RWPE2 (cell line): ENCODE data around the gene CCK.

Source experiments
- ATAC-seq: fragments of 200-7000 bp; cut with Tn5 transposase; 3 replicates; pipeline ENCODE4 v1.9.1; 2021; ENCODE audit warnings: low read depth
- DNase-seq: peaks from one replicate; pipeline ENCODE4 v3.0.0-alpha.2; 2020; ENCODE audit warnings: low spot score
- H3K27ac ChIP-seq: fragments of 450-650 bp; 2 replicates; pipeline ENCODE4 v1.5.1; 2017; ENCODE audit warnings: mild to moderate bottlenecking; ENCODE audit not compliant: poor library complexity, severe bottlenecking
- H3K27me3 ChIP-seq: fragments of 250-450 bp; sonication (Bioruptor Pico); 2 replicates; pipeline ENCODE4 v1.5.1; 2021; ENCODE audit warnings: mild to moderate bottlenecking, moderate library complexity; ENCODE audit not compliant: insufficient read depth, poor library complexity, severe bottlenecking
- H3K36me3 ChIP-seq: fragments of 250-450 bp; sonication (Bioruptor Pico); 2 replicates; pipeline ENCODE4 v1.5.1; 2020; ENCODE audit warnings: low read depth, mild to moderate bottlenecking, moderate library complexity
- H3K4me1 ChIP-seq: fragments of 250-450 bp; sonication (Bioruptor Pico); 2 replicates; pipeline ENCODE4 v1.5.1; 2021; ENCODE audit warnings: mild to moderate bottlenecking, moderate library complexity; ENCODE audit not compliant: insufficient read depth, poor library complexity, severe bottlenecking
- H3K4me3 ChIP-seq: fragments of 250-450 bp; sonication (Bioruptor Pico); 2 replicates; pipeline ENCODE4 v1.5.1; 2021; ENCODE audit warnings: mild to moderate bottlenecking, moderate library complexity; ENCODE audit not compliant: severe bottlenecking
- H3K9me3 ChIP-seq: fragments of 250-450 bp; sonication (Bioruptor Pico); 2 replicates; pipeline ENCODE4 v1.5.1; 2021; ENCODE audit warnings: mild to moderate bottlenecking, moderate library complexity; ENCODE audit not compliant: severe bottlenecking
- TF ChIP-seq, protein P1 (sequence below): fragments of 450-650 bp; IDR thresholded peaks from one replicate; pipeline ENCODE4 v1.5.1; 2017; ENCODE audit warnings: mild to moderate bottlenecking, moderate library complexity; ENCODE audit not compliant: poor library complexity, severe bottlenecking

Gene CCK

GRCh38 chr3:42236611-42237010 lies 29.4 kb downstream of the CCK start:
- ATAC-seq: no peak
- TF ChIP-seq, protein P1, sequence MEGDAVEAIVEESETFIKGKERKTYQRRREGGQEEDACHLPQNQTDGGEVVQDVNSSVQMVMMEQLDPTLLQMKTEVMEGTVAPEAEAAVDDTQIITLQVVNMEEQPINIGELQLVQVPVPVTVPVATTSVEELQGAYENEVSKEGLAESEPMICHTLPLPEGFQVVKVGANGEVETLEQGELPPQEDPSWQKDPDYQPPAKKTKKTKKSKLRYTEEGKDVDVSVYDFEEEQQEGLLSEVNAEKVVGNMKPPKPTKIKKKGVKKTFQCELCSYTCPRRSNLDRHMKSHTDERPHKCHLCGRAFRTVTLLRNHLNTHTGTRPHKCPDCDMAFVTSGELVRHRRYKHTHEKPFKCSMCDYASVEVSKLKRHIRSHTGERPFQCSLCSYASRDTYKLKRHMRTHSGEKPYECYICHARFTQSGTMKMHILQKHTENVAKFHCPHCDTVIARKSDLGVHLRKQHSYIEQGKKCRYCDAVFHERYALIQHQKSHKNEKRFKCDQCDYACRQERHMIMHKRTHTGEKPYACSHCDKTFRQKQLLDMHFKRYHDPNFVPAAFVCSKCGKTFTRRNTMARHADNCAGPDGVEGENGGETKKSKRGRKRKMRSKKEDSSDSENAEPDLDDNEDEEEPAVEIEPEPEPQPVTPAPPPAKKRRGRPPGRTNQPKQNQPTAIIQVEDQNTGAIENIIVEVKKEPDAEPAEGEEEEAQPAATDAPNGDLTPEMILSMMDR: no peak

DNA sequence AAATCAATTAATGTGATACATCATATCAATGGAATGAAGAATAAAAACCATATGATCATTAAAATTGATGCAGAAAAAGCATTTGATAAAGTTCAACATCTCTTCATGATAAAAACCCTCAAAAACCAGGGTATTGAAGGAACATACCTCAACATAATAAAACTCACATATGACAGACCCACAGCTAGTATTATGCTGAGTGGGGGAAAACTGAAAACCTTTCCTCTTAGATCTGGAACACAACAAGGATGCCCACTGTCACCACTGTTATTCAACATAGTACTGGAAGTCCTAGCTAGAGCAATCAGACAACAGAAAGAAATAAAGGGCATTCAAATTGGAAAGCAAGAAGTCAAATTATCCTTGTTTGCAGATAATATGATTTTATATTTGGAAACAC lies 30.5 kb downstream of the CCK start:
- ATAC-seq (no peak), DNase-seq (no peak)
- H3K4me1 ChIP-seq: no peaks in the 10 kb centered on the region
- H3K27me3 ChIP-seq: peaks cover 4% of the 10 kb centered on the region
- H3K27ac ChIP-seq: no peak overlapping the region
- no peaks in the 10 kb centered on the region for H3K36me3 ChIP-seq
- TF ChIP-seq, protein P1: no peak
- H3K4me3 ChIP-seq: no peak overlapping the region
- H3K9me3 ChIP-seq: no peaks in the 10 kb centered on the region

More at GRCh38 chr3:42236611-42237010, 29.4 kb downstream of the CCK start:
- no peaks in the 10 kb centered on the region for H3K9me3 ChIP-seq
- no peak for DNase-seq
- no peaks in the 10 kb centered on the region for H3K36me3 ChIP-seq
- H3K4me3 ChIP-seq: no peak overlapping the region
- no peaks in the 10 kb centered on the region for H3K4me1 ChIP-seq
- H3K27ac ChIP-seq: no peak overlapping the region
- H3K27me3 ChIP-seq: peaks cover 4% of the 10 kb centered on the region

- ATAC-seq: no peak
- DNase-seq: no peak
- no peaks in the 10 kb centered on the region for H3K27me3 ChIP-seq
- H3K4me1 ChIP-seq: no peaks in the 10 kb centered on the region
- no peak overlapping the region for H3K4me3 ChIP-seq
- TF ChIP-seq, protein P1: no peak
- no peaks in the 10 kb centered on the region for H3K9me3 ChIP-seq
- H3K36me3 ChIP-seq: no peaks in the 10 kb centered on the region
- H3K27ac ChIP-seq: no peak overlapping the region
Measured at GRCh38 chr3:42230860-42231259, 35.1 kb downstream of the CCK start.

GRCh38 chr3:42229942-42230688 lies 35.9 kb downstream of the CCK start:
- DNase-seq (no peak), ATAC-seq (peak; percentile 63)
- H3K27me3 ChIP-seq: no peaks in the 10 kb centered on the region
- H3K4me3 ChIP-seq: no peak overlapping the region
- peaks cover 5% of the 10 kb centered on the region for H3K36me3 ChIP-seq
- H3K4me1 ChIP-seq: no peaks in the 10 kb centered on the region
- H3K9me3 ChIP-seq: no peaks in the 10 kb centered on the region
- H3K27ac ChIP-seq: no peak overlapping the region
- TF ChIP-seq, protein P1: peak; percentile 76

- Histone ChIP-seq H3K27me3 (no peaks in the 10 kb centered on the region), H3K36me3 (peaks cover 5% of the 10 kb centered on the region), H3K27ac (no peak overlapping the region), H3K9me3 (no peaks in the 10 kb centered on the region), H3K4me3 (no peak overlapping the region), H3K4me1 (no peaks in the 10 kb centered on the region)
- TF ChIP-seq, protein P1: no peak
- DNase-seq: no peak
- ATAC-seq: peak; percentile 37
Measured at GRCh38 chr3:42229266-42229941, 36.6 kb downstream of the CCK start.
